Body of pancreas (tissue), 4 donors: Measurements from ENCODE around the gene UEVLD. TPM values are rescaled to one million over a fixed set of nuclear protein-coding genes. Genes with fewer than 3 reads are reported as not detected.
A peak's percentile ranks its signal among the peaks of the same experiment; 100 is the strongest.

Experiments used
- ATAC-seq: fragments of 150-250 bp; one replicate; pipeline ENCODE4 v1.9.1; 2016
- DNase-seq, 4 donors: peaks; one replicate each; pipeline ENCODE4 v3.0.0-alpha.2; 2019
- H3K27ac ChIP-seq, 4 donors: fragments of 200-600 bp; sonication (generic); 1 replicate in 3 of 4; 2 replicates in 1 of 4; pipeline versions ENCODE4 v1.5.1 to v1.6.1; 2016 to 2019; ENCODE audit warnings: mild to moderate bottlenecking in 1 of 4, mixed read lengths in 1 of 4, moderate library complexity in 1 of 4
- H3K27me3 ChIP-seq, 2 donors: fragments of 200-600 bp; sonication (generic); one replicate each; pipeline ENCODE4 v1.6.0; 2016; ENCODE audit warnings: mild to moderate bottlenecking in 1 of 2
- H3K36me3 ChIP-seq, 2 donors: fragments of 200-600 bp; sonication (generic); replicated peaks in 1 of 2; 2 replicates each; pipeline ENCODE4 v1.5.1; 2016; ENCODE audit warnings: low read depth in 2 of 2; ENCODE audit not compliant: insufficient read depth in 1 of 2
- H3K4me1 ChIP-seq: fragments of 200-600 bp; sonication (generic); one replicate; pipeline ENCODE4 v1.6.0; 2016
- H3K4me3 ChIP-seq, 2 donors: fragments of 200-600 bp; sonication (generic); 1 replicate in 1 of 2; 2 replicates in 1 of 2; pipeline ENCODE4 v1.5.1; 2016 to 2019
- H3K9me3 ChIP-seq, 3 donors: fragments of 200-600 bp; sonication (generic); 1 replicate in 2 of 3; 2 replicates in 1 of 3; pipeline ENCODE4 v1.5.1; 2016
- POLR2A ChIP-seq, 3 donors: fragments of 450-650 bp; IDR thresholded peaks; one replicate each; pipeline ENCODE4 v1.6.1; 2016; ENCODE audit warnings: antibody characterized with exemption in 3 of 3, mild to moderate bottlenecking in 2 of 3
- WGBS, 2 donors: methylation state at CpG; one replicate each; pipeline ENCODE4 v1.1.5; 2017; 5-methylcytosine and 5-hydroxymethylcytosine counted together
- intact Hi-C: fragments of 100-400 bp; cut with DNase I; formaldehyde crosslinking; loops from one replicate; pipeline ENCODE4 v1.15.1; 2023
- total RNA-seq, 2 donors: library from RNA; depleted of rRNA; stranded (reverse); fragments of >200 nt; gene quantifications; one replicate each; pipeline ENCODE4 v1.1.0, GENCODE V29; 2016
- TF ChIP-seq, protein P1 (sequence below), 7 experiments: fragments of 450-650 bp in 4 of 7; fragments of 200-600 bp in 3 of 7; sonication (generic) in 3 of 7; IDR thresholded peaks; one replicate each; pipeline ENCODE4 v1.5.1; 2016 to 2019; ENCODE audit warnings: antibody characterized with exemption in 7 of 7

The UEVLD gene
- total RNA-seq = 1 to 10 TPM; 5.6 to 8.8 TPM

DNA sequence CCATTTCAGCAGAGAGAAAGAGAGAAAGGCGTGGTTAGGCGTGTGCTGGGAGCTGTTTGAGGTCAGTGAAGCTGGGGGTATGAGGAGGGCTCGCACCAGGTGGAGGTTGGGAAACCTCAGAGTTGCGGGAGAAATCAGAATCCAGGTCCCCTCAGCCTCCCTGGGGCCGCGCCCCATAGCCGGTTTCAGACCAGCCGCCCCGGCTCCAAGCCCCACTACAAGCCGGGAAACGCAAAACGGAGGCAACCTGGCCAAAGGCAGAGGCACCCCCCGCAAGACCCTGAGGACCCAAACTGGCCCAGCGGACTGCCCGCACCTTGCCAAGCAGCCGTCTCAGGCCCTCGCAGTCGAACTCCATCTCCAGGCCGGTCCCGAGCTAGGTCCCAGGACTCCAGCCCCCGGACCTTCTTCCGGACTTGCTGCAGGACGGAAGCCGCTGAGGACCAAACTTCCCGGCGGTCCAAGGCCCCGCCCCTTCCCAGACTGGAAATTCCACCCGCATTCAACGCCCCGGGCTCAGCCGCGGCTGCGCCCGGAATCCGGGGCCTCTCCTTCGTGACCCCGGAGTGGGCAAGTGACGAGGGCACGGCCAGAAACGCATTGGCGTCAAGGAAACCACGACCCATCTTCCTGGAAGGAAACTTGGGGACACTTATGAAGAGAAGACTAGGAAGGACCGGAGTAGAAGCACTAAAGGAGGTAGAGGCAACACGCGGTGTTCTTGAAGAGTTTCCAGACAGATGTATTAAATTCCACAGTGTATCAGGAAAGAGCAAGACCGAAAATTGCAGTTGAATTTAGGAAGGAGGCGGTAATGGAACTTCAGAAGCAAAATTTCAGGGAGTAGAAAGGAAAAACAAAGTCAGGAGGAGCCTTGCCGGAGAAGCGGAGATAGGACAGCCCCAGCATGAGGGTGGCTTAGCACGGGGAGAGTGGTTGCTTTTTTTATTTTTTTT, at the start of gene UEVLD:
Gene UEVLD, minus strand, starts transcription at position 438 of the 956 bp plus-strand sequence. Its CDS starts 80 bp downstream, at position 358.
- 0 to 1% methylated on average over 19 to 46 of the region's 50 CpGs for WGBS, 2 donors
- Histone ChIP-seq H3K4me1 (peaks cover 35% of the 10 kb centered on the region), H3K27ac (peak within 1 kb of the TSS; percentile 57 to 87 (median 73)), H3K9me3 (no peaks in the 10 kb centered on the region), H3K27me3 (no peaks in the 10 kb centered on the region), H3K4me3 (peak within 1 kb of the TSS; percentile 58 to 98), H3K36me3 (no peaks in the 10 kb centered on the region)
- intact Hi-C loops = no loop called here
- ATAC-seq = peak; percentile 99
- peak; percentile 88 to 91 (median 90) for DNase-seq
- TF ChIP-seq, protein P1, sequence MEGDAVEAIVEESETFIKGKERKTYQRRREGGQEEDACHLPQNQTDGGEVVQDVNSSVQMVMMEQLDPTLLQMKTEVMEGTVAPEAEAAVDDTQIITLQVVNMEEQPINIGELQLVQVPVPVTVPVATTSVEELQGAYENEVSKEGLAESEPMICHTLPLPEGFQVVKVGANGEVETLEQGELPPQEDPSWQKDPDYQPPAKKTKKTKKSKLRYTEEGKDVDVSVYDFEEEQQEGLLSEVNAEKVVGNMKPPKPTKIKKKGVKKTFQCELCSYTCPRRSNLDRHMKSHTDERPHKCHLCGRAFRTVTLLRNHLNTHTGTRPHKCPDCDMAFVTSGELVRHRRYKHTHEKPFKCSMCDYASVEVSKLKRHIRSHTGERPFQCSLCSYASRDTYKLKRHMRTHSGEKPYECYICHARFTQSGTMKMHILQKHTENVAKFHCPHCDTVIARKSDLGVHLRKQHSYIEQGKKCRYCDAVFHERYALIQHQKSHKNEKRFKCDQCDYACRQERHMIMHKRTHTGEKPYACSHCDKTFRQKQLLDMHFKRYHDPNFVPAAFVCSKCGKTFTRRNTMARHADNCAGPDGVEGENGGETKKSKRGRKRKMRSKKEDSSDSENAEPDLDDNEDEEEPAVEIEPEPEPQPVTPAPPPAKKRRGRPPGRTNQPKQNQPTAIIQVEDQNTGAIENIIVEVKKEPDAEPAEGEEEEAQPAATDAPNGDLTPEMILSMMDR (IDR thresholded peaks at IDR 0.05) = no peak
- TF ChIP-seq POLR2A (IDR thresholded peaks at IDR 0.05) = peak; percentile 53 to 84 (median 83)

DNA sequence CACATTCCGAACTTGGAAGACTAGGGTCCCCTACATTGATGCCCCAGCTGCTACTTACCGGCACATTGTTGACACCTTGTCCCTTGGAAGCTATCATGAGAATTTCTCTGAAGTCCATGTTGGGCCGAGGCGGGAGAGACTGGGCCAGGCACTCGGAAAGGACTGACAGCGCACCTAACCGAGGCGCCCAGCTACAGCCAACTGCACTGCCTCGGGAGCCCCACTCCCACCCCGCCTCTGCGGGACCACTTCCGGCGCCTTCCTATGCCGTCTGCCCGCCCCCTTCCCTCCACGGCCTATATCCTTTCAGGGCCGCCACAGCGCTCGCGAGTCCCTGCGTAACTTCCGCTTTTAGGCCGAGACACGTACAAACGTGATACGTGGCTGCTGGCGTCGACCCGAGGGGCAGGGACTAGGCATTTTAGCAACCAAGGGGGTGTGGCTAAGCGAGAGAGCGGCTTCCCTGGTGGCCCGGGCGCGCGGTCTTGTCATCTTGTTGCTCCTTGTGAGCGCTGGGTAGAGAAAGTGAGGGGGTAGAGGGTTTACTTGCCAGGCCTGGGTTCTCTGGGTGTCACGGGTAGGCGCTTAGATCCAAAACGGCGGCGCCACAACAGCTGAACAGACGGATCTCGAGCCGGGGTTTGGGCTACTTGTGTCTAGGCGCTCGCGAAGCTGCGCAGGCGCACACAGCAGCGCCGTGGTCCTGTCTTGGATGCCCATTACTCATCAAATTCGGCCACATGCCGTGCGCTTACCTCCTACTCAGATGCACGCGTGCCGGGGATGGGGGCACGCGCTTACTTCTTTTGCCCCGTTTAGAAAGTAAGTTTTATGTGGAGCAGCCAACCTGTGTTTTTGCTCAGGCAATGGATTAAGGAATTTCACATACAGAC, 45.9 kb upstream of the UEVLD start, which contains the start of gene SPTY2D1:
Gene SPTY2D1, minus strand, starts transcription at position 203 of the 893 bp plus-strand sequence. Its CDS starts 85 bp downstream, at position 118.
- TF ChIP-seq POLR2A (IDR thresholded peaks at IDR 0.05) = peak; percentile 83 to 97 (median 93)
- TF ChIP-seq, protein P1 (IDR thresholded peaks at IDR 0.05) = peak in 3 of 7 experiments; percentile 33 to 43 (median 40)
- ATAC-seq (peak; percentile 100), DNase-seq (peak; percentile 99 to 100 (median 100))
- H3K4me1 ChIP-seq = peaks cover 23% of the 10 kb centered on the region
- H3K27ac ChIP-seq = peak within 1 kb of the TSS; percentile 88 to 96 (median 94)
- no peaks in the 10 kb centered on the region for H3K9me3 ChIP-seq
- whole genome bisulfite sequencing, 2 donors = 0 to 1% methylated on average over 24 to 60 of the region's 60 CpGs
- no peaks in the 10 kb centered on the region for H3K36me3 ChIP-seq
- no peaks in the 10 kb centered on the region for H3K27me3 ChIP-seq
- intact Hi-C loops = no loop called here
- peak within 1 kb of the TSS; percentile 65 to 70 for H3K4me3 ChIP-seq

DNA sequence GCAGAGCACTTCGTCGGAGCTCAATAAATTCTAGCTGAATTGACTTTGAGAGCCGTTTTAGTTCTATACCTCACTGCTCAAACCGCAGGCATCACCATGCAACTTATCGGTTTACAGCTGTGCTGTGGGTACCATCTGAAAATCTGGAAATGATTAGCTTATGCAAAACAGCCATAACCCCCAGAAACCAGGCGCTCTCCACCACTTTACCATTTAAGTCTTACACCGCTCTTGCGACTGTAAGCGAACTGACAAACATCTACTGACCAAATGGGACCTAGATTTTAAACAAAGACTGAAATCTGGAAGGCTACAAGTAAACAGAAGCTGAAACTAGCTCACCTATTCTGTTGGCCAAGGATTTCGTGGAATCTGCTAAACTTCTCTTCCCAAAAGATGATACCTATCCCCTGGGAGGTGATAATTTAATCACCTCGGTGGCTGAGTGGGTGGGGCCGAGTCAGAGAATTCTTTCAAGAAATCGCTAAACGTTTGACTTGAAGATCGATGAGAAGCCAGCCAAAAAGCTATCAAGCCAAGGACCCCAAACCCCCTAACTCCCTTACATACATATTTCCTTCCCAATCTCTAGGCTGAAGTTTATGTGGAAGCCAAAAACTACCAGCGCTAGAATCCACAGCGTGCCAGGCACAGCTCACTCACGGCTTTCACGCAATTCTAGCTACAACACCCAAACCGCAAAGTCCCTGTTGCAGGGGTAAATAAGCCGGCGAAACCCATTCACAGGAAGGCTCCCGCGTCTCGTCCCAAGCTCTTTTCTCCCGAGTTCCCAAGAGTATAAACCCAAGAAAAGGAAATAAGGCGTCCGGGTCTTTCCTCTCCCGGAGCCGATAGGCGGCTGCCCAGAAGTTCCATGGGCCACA, 45.0 kb upstream of the UEVLD start:
- Histone ChIP-seq H3K27ac (peak overlapping the region; percentile 88 to 96 (median 94)), H3K4me3 (peak overlapping the region; percentile 65 to 70), H3K36me3 (no peaks in the 10 kb centered on the region), H3K9me3 (no peaks in the 10 kb centered on the region), H3K27me3 (no peaks in the 10 kb centered on the region), H3K4me1 (peaks cover 23% of the 10 kb centered on the region)
- TF ChIP-seq, protein P1 (IDR thresholded peaks at IDR 0.05) = no peak
- TF ChIP-seq POLR2A (IDR thresholded peaks at IDR 0.05) = no peak
- no peak for ATAC-seq
- intact Hi-C loops = no loop called here
- DNase-seq = peak in 1 of 4 donors; percentile 11
- WGBS, 2 donors = 2 to 6% methylated on average over 31 of the region's 31 CpGs

DNA sequence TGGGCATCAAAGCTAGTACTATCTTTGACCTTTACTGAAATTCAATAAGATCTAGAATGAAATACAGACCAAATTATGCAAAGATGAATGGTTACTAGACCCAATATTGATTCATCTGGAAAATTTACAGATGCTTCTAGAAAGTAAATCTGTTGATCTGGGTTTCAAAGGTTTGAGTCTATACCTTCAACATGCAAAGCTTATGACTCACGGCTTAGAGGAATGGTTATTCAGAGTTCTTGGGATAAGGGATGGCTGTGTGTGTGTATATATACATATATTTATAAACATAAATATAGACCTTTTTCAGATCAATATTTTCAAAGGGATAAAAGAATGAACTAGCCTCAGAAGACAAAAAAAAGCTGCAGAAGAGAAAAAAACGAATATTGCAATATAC, 44.3 kb upstream of the UEVLD start:
- Histone ChIP-seq H3K4me3 (peak overlapping the region in 1 of 2 donors; percentile 65), H3K27ac (no peak overlapping the region), H3K36me3 (no peaks in the 10 kb centered on the region), H3K27me3 (no peaks in the 10 kb centered on the region), H3K9me3 (no peaks in the 10 kb centered on the region), H3K4me1 (peaks cover 23% of the 10 kb centered on the region)
- 23 to 38% methylated on average over 2 of the region's 2 CpGs for WGBS, 2 donors
- ATAC-seq (no peak), DNase-seq (no peak)
- TF ChIP-seq, protein P1 (IDR thresholded peaks at IDR 0.05) = no peak
- TF ChIP-seq POLR2A (IDR thresholded peaks at IDR 0.05) = no peak
- intact Hi-C loops = no loop called here
